ENCODE results near the gene IFI27L2. TPM values are rescaled to one million over a fixed set of nuclear protein-coding genes. Genes with fewer than 3 reads are reported as not detected.

The IFI27L2 gene
- total and polyA plus RNA-seq, 2 of the 8 experiments (the other 6 are each of a cell fraction or from before 2014, with no cell fraction given): 14.0 to 69.6 TPM

DNA sequence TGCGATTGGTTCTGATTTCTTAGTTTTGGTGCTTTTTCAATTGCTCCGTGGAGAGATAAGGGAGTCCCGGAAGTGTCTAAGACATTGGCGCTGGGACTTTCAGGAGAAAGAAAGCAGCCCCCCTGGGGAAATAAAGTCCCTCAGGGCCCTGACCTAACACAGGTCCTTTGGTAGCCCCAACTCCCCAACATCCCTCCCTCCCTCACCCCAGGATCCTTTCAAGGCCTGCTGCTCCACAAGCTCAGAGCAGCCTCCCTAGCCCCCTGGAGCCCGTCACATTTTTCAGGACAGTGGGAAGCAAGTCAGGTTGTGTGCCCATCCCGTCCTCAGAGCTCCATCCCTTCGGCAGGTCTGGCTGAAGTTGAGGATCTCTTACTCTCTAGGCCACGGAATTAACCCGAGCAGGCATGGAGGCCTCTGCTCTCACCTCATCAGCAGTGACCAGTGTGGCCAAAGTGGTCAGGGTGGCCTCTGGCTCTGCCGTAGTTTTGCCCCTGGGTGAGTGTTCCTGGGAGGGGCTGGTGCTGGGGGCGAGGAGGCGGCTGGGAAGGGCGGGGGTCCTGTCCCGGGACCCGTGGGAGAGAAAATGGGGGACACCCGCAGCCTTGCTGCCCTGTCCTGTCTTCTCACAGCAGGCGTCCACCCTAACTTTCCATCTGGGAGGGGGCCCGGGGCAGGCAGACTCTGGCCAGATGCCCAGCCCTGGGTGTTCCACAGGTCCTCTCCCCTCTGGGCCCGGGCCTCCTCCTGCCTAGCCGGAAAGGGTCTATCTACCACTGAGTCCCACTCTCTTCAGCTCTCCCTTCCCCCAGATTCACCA lies 17.9 kb downstream of the IFI27L2 start (continued):
- TF ChIP-seq, protein P1, sequence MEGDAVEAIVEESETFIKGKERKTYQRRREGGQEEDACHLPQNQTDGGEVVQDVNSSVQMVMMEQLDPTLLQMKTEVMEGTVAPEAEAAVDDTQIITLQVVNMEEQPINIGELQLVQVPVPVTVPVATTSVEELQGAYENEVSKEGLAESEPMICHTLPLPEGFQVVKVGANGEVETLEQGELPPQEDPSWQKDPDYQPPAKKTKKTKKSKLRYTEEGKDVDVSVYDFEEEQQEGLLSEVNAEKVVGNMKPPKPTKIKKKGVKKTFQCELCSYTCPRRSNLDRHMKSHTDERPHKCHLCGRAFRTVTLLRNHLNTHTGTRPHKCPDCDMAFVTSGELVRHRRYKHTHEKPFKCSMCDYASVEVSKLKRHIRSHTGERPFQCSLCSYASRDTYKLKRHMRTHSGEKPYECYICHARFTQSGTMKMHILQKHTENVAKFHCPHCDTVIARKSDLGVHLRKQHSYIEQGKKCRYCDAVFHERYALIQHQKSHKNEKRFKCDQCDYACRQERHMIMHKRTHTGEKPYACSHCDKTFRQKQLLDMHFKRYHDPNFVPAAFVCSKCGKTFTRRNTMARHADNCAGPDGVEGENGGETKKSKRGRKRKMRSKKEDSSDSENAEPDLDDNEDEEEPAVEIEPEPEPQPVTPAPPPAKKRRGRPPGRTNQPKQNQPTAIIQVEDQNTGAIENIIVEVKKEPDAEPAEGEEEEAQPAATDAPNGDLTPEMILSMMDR (IDR thresholded peaks at IDR 0.05; ENCODE audit: control extremely low read depth in 1 of 3, insufficient read depth in 1 of 3, low read depth in 1 of 3, low read length in 3 of 3): no peak
- TF ChIP-seq CEBPB (IDR thresholded peaks at IDR 0.05; ENCODE audit: low read depth, low read length): no peak
- no peak for TF ChIP-seq SAP30 (IDR thresholded peaks at IDR 0.05; ENCODE audit: insufficient read depth, insufficient replicate concordance, low read length)
- no peak for TF ChIP-seq SIN3A (conservative IDR thresholded peaks at IDR 0.05 in 1 of 2, IDR thresholded peaks at IDR 0.05 in 1 of 2; ENCODE audit: low read depth in 1 of 2, low read length in 2 of 2)
